Measurements from ENCODE around the gene RHOT2. TPM values are rescaled to one million over a fixed set of nuclear protein-coding genes. Genes with fewer than 3 reads are reported as not detected.

RHOT2 gene
- total and polyA plus RNA-seq, 12 donors: 34.7 to 462 (median 89.2) TPM

- 88 to 97% (median 95%) methylated on average over 14 to 22 of the region's 22 CpGs; no CpG with 5 or more reads in 1 of the 4 donors for WGBS, 4 donors
- H3K4me3 ChIP-seq: no peak overlapping the region
- TF ChIP-seq POLR2A (IDR thresholded peaks at IDR 0.05) (no peak), CTCF (IDR thresholded peaks at IDR 0.05) (no peak)
- H3K9me3 ChIP-seq (replicated peaks in 1 of 3): no peaks in the 10 kb centered on the region
- H3K4me1 ChIP-seq (replicated peaks in 1 of 2): peaks cover 17 to 19% of the 10 kb centered on the region in 2 donors
- no peak overlapping the region for H3K27ac ChIP-seq
- H3K27me3 ChIP-seq: no peaks in the 10 kb centered on the region
- intact Hi-C loops (cut with DNase I): loop anchor here in 1 of 2 donors (5.0 kb wide), 1 partner anchor 80 kb away; no protein-coding TSS in a partner anchor
- H3K36me3 ChIP-seq (replicated peaks in 1 of 2): peaks cover 0 to 9% of the 10 kb centered on the region in 2 donors
- DNase-seq: no peak
Measured at GRCh38 chr16:657487-657886, 10.4 kb upstream of the RHOT2 start.

GRCh38 chr16:658679-659571 lies 9.0 kb upstream of the RHOT2 start:
- no peak overlapping the region for H3K4me3 ChIP-seq
- TF ChIP-seq POLR2A (IDR thresholded peaks at IDR 0.05) (no peak), CTCF (IDR thresholded peaks at IDR 0.05) (no peak)
- H3K4me1 ChIP-seq (replicated peaks in 1 of 2): peaks cover 12 to 13% of the 10 kb centered on the region in 2 donors
- WGBS, 4 donors: 91 to 100% (median 93%) methylated on average over 2 to 35 of the region's 35 CpGs
- no peaks in the 10 kb centered on the region for H3K9me3 ChIP-seq (replicated peaks in 1 of 3)
- DNase-seq: no peak
- H3K27ac ChIP-seq: no peak overlapping the region
- H3K36me3 ChIP-seq (replicated peaks in 1 of 2): peaks cover 0 to 9% of the 10 kb centered on the region in 2 donors
- intact Hi-C loops (cut with DNase I): loop anchor here in 1 of 2 donors (5.0 kb wide), 1 partner anchor 82 kb away; no protein-coding TSS in a partner anchor
- no peaks in the 10 kb centered on the region for H3K27me3 ChIP-seq

- peaks cover 0 to 9% of the 10 kb centered on the region in 2 donors for H3K36me3 ChIP-seq (replicated peaks in 1 of 2)
- H3K4me3 ChIP-seq: no peak overlapping the region
- WGBS, 4 donors: 79 to 90% (median 83%) methylated on average over 2 to 20 of the region's 20 CpGs
Measured at GRCh38 chr16:659618-660017, 8.3 kb upstream of the RHOT2 start.

More at GRCh38 chr16:659618-660017, 8.3 kb upstream of the RHOT2 start:
- Histone ChIP-seq H3K27me3 (no peaks in the 10 kb centered on the region), H3K27ac (peak overlapping the region in 3 of 5 donors; percentile 60 to 90 (median 78)), H3K4me1 (replicated peaks in 1 of 2) (peaks cover 12 to 13% of the 10 kb centered on the region in 2 donors), H3K9me3 (replicated peaks in 1 of 3) (no peaks in the 10 kb centered on the region)
- DNase-seq: no peak
- no peak for TF ChIP-seq CTCF (IDR thresholded peaks at IDR 0.05)
- no peak for TF ChIP-seq POLR2A (IDR thresholded peaks at IDR 0.05)
- intact Hi-C loops (cut with DNase I): loop anchor here in 1 of 2 donors (5.0 kb wide), 1 partner anchor 82 kb away; no protein-coding TSS in a partner anchor

Measured in adrenal gland (tissue), 12 donors.